ENCODE data around the gene TLL2.

DNA sequence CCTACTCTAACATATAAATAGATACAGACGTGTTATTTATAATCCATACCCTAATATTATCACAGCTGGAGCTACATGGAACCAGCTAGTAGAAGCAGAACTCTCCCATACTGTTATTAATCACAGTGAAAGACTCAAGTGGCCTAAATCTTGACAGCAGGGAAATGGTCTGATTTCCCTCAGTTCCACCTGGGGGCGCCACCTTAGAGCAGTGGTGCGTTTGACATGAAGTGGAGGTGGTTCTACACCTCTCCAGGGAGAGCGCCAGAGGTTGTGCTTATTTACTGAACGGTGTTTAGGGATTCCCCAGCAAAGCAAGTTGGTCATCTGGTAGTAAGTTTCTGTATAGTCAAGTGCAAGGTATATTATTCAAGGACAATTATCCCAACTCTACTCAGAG, 191.9 kb downstream of the TLL2 start:
- TF ChIP-seq, protein P1, sequence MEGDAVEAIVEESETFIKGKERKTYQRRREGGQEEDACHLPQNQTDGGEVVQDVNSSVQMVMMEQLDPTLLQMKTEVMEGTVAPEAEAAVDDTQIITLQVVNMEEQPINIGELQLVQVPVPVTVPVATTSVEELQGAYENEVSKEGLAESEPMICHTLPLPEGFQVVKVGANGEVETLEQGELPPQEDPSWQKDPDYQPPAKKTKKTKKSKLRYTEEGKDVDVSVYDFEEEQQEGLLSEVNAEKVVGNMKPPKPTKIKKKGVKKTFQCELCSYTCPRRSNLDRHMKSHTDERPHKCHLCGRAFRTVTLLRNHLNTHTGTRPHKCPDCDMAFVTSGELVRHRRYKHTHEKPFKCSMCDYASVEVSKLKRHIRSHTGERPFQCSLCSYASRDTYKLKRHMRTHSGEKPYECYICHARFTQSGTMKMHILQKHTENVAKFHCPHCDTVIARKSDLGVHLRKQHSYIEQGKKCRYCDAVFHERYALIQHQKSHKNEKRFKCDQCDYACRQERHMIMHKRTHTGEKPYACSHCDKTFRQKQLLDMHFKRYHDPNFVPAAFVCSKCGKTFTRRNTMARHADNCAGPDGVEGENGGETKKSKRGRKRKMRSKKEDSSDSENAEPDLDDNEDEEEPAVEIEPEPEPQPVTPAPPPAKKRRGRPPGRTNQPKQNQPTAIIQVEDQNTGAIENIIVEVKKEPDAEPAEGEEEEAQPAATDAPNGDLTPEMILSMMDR (conservative IDR thresholded peaks at IDR 0.05; ENCODE audit: low read depth, low read length), result 0 out of 2 replicates have a peak, but pooled peaks have one; percentile 20
- no peak for TF ChIP-seq EZH2 (IDR thresholded peaks at IDR 0.05; ENCODE audit: low read length, unreplicated experiment)
